ENCODE data around the gene DAPK3.
"Not testable (repeated sequence)": the region's sequence is repeated elsewhere in the genome, so short reads cannot be mapped to it uniquely, and the experiment has no call there.

The DAPK3 gene

GRCh38 chr19:3970808-3971598 lies at the start of gene DAPK3:
Gene DAPK3, minus strand, starts transcription at chr19:3971099. Its CDS starts 1,364 bp downstream, at chr19:3969735.
- peak within 1 kb of the TSS; percentile 85 for H3K4me3 Mint-ChIP-seq
- peaks cover 29% of the 10 kb centered on the region for H3K36me3 Mint-ChIP-seq

GRCh38 chr19:4019578-4019977 lies 48.7 kb upstream of the DAPK3 start:
- Mint-ChIP-seq H3K9me3 (peaks cover 3% of the 10 kb centered on the region), H3K27me3 (no peaks in the 10 kb centered on the region), H3K36me3 (peaks cover 32% of the 10 kb centered on the region), H3K4me1 (peaks cover 20% of the 10 kb centered on the region), H3K4me3 (no peak overlapping the region), H3K27ac (no peak overlapping the region)
- ATAC-seq, result no peak

More at GRCh38 chr19:3970808-3971598, at the start of gene DAPK3:
- H3K27ac Mint-ChIP-seq, result peak within 1 kb of the TSS; percentile 71
- ATAC-seq, result peak; percentile 99
- H3K9me3 Mint-ChIP-seq, result no peaks in the 10 kb centered on the region
- peaks cover 28% of the 10 kb centered on the region for H3K4me1 Mint-ChIP-seq
- H3K27me3 Mint-ChIP-seq, result no peaks in the 10 kb centered on the region

GRCh38 chr19:4018775-4019504 lies 48.0 kb upstream of the DAPK3 start:
- Mint-ChIP-seq H3K4me1 (peaks cover 20% of the 10 kb centered on the region), H3K27ac (no peak overlapping the region), H3K4me3 (no peak overlapping the region), H3K36me3 (peaks cover 32% of the 10 kb centered on the region), H3K9me3 (peaks cover 3% of the 10 kb centered on the region), H3K27me3 (no peaks in the 10 kb centered on the region)
- ATAC-seq, result no peak

- H3K4me1 Mint-ChIP-seq, result peaks cover 22% of the 10 kb centered on the region
- H3K27me3 Mint-ChIP-seq, result no peaks in the 10 kb centered on the region
- peaks cover 3% of the 10 kb centered on the region for H3K9me3 Mint-ChIP-seq
- H3K27ac Mint-ChIP-seq, result no peak overlapping the region
- peaks cover 33% of the 10 kb centered on the region for H3K36me3 Mint-ChIP-seq
- no peak for ATAC-seq
- H3K4me3 Mint-ChIP-seq, result no peak overlapping the region
Observed at GRCh38 chr19:4018140-4018613, 47.3 kb upstream of the DAPK3 start.

- H3K9me3 Mint-ChIP-seq, result peaks cover 1% of the 10 kb centered on the region
- peaks cover 33% of the 10 kb centered on the region for H3K4me1 Mint-ChIP-seq
- peaks cover 39% of the 10 kb centered on the region for H3K36me3 Mint-ChIP-seq
- no peaks in the 10 kb centered on the region for H3K27me3 Mint-ChIP-seq
- ATAC-seq, result no peak
- no peak overlapping the region for H3K4me3 Mint-ChIP-seq
- H3K27ac Mint-ChIP-seq, result no peak overlapping the region
Observed at GRCh38 chr19:4016903-4017638, 46.2 kb upstream of the DAPK3 start.

GRCh38 chr19:4016486-4016885 lies 45.6 kb upstream of the DAPK3 start:
- ATAC-seq, result no peak
- Mint-ChIP-seq H3K27ac (no peak overlapping the region), H3K4me3 (no peak overlapping the region), H3K9me3 (no peaks in the 10 kb centered on the region), H3K36me3 (peaks cover 36% of the 10 kb centered on the region), H3K4me1 (peaks cover 33% of the 10 kb centered on the region), H3K27me3 (no peaks in the 10 kb centered on the region)

GRCh38 chr19:4015705-4016402 lies 45.0 kb upstream of the DAPK3 start:
- H3K27ac Mint-ChIP-seq, result no peak overlapping the region
- H3K4me3 Mint-ChIP-seq, result no peak overlapping the region
- H3K9me3 Mint-ChIP-seq, result no peaks in the 10 kb centered on the region
- no peaks in the 10 kb centered on the region for H3K27me3 Mint-ChIP-seq
- no peak for ATAC-seq
- H3K36me3 Mint-ChIP-seq, result peaks cover 42% of the 10 kb centered on the region
- peaks cover 39% of the 10 kb centered on the region for H3K4me1 Mint-ChIP-seq

- no peaks in the 10 kb centered on the region for H3K9me3 Mint-ChIP-seq
- H3K4me1 Mint-ChIP-seq, result peaks cover 49% of the 10 kb centered on the region
- H3K4me3 Mint-ChIP-seq, result no peak overlapping the region
- no peak overlapping the region for H3K27ac Mint-ChIP-seq
- peaks cover 42% of the 10 kb centered on the region for H3K36me3 Mint-ChIP-seq
- H3K27me3 Mint-ChIP-seq, result no peaks in the 10 kb centered on the region
- no peak for ATAC-seq
Observed at GRCh38 chr19:4014541-4015491, 43.9 kb upstream of the DAPK3 start.

- no peak overlapping the region for H3K4me3 Mint-ChIP-seq
- no peak overlapping the region for H3K27ac Mint-ChIP-seq
- no peak for ATAC-seq
- peaks cover 57% of the 10 kb centered on the region for H3K4me1 Mint-ChIP-seq
- H3K27me3 Mint-ChIP-seq, result no peaks in the 10 kb centered on the region
- H3K9me3 Mint-ChIP-seq, result no peaks in the 10 kb centered on the region
- peaks cover 42% of the 10 kb centered on the region for H3K36me3 Mint-ChIP-seq
Observed at GRCh38 chr19:4013886-4014540, 43.1 kb upstream of the DAPK3 start.

- Mint-ChIP-seq H3K9me3 (no peaks in the 10 kb centered on the region), H3K27me3 (no peaks in the 10 kb centered on the region), H3K4me1 (peaks cover 57% of the 10 kb centered on the region), H3K27ac (no peak overlapping the region), H3K36me3 (peaks cover 34% of the 10 kb centered on the region), H3K4me3 (no peak overlapping the region)
- ATAC-seq, result no peak
Observed at GRCh38 chr19:4012975-4013634, 42.2 kb upstream of the DAPK3 start.

GRCh38 chr19:4012092-4012974 lies 41.4 kb upstream of the DAPK3 start:
- Mint-ChIP-seq H3K4me3 (no peak overlapping the region), H3K4me1 (peaks cover 57% of the 10 kb centered on the region), H3K36me3 (peaks cover 30% of the 10 kb centered on the region), H3K27ac (no peak overlapping the region), H3K27me3 (no peaks in the 10 kb centered on the region), H3K9me3 (no peaks in the 10 kb centered on the region)
- ATAC-seq, result no peak

- not testable (repeated sequence) for ATAC-seq
Observed at GRCh38 chr19:4011430-4011829, 40.5 kb upstream of the DAPK3 start.

More at GRCh38 chr19:4011430-4011829, 40.5 kb upstream of the DAPK3 start:
- H3K27me3 Mint-ChIP-seq, H3K9me3 Mint-ChIP-seq, H3K27ac Mint-ChIP-seq, H3K4me3 Mint-ChIP-seq: not testable (repeated sequence)
- peaks cover 54% of the 10 kb centered on the region for H3K4me1 Mint-ChIP-seq
- H3K36me3 Mint-ChIP-seq, result peaks cover 28% of the 10 kb centered on the region

All from stimulated activated memory B cell treated with anti-CD40 and anti-IgM and Interleukin-4, amounts not matched to agents 10 μg/mL and 1 μg/mL and 100 μg/mL, for 72 hours (primary cell).